ENCODE data around the gene ZYG11A.
"Not testable (repeated sequence)": the region's sequence is repeated elsewhere in the genome, so short reads cannot be mapped to it uniquely, and the experiment has no call there.

The ZYG11A gene

GRCh38 chr1:52867087-52867863 is 24.7 kb downstream of the ZYG11A start:
- Histone ChIP-seq H3K27ac (ENCODE audit: low read depth in 2 of 2, low read length in 2 of 2) (no peak overlapping the region), H3K36me3 (ENCODE audit: control insufficient read depth in 2 of 2, insufficient read depth in 2 of 2, low read length in 2 of 2) (no peaks in the 10 kb centered on the region), H3K9ac (ENCODE audit: low read depth in 1 of 2, low read length in 2 of 2) (no peak overlapping the region), H3K4me1 (ENCODE audit: control insufficient read depth in 2 of 2, insufficient read depth in 2 of 2, low read length in 2 of 2) (peaks cover 0 to 5% of the 10 kb centered on the region in 2 donors), H3K9me3 (ENCODE audit: control insufficient read depth in 2 of 2, low read length in 2 of 2) (no peaks in the 10 kb centered on the region), H3K27me3 (ENCODE audit: control insufficient read depth in 2 of 2, insufficient read depth in 2 of 2, low read length in 2 of 2) (no peaks in the 10 kb centered on the region), H3K4me3 (ENCODE audit: low read length in 2 of 2) (no peak overlapping the region)

DNA sequence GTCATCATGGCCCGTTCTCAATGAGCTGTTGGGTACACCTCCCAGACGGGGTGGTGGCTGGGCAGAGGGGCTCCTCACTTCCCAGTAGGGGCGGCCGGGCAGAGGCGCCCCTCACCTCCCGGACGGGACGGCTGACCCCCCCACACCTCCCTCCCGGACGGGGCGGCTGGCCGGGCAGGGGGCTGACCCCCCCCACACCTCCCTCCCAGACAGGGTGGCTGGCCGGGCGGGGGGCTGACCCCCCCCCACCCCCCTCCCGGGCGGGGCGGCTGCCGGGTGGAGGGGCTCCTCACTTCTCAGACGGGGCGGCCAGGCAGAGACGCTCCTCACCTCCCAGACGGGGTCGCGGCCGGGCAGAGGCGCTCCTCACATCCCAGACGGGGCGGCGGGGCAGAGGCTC is 27.2 kb downstream of the ZYG11A start:
- not testable (repeated sequence) for H3K4me1 ChIP-seq (ENCODE audit: control insufficient read depth in 2 of 2, insufficient read depth in 2 of 2, low read length in 2 of 2); H3K4me3 ChIP-seq (ENCODE audit: low read length in 2 of 2); H3K9ac ChIP-seq (ENCODE audit: low read depth in 1 of 2, low read length in 2 of 2); H3K27me3 ChIP-seq (ENCODE audit: control insufficient read depth in 2 of 2, insufficient read depth in 2 of 2, low read length in 2 of 2); H3K27ac ChIP-seq (ENCODE audit: low read depth in 2 of 2, low read length in 2 of 2); H3K9me3 ChIP-seq (ENCODE audit: control insufficient read depth in 2 of 2, low read length in 2 of 2); H3K36me3 ChIP-seq (ENCODE audit: control insufficient read depth in 2 of 2, insufficient read depth in 2 of 2, low read length in 2 of 2)

- Histone ChIP-seq H3K4me1 (ENCODE audit: control insufficient read depth in 2 of 2, insufficient read depth in 2 of 2, low read length in 2 of 2) (no peaks in the 10 kb centered on the region), H3K27me3 (ENCODE audit: control insufficient read depth in 2 of 2, insufficient read depth in 2 of 2, low read length in 2 of 2) (no peaks in the 10 kb centered on the region), H3K4me3 (ENCODE audit: low read length in 2 of 2) (no peak overlapping the region), H3K9me3 (ENCODE audit: control insufficient read depth in 2 of 2, low read length in 2 of 2) (no peaks in the 10 kb centered on the region), H3K36me3 (ENCODE audit: control insufficient read depth in 2 of 2, insufficient read depth in 2 of 2, low read length in 2 of 2) (no peaks in the 10 kb centered on the region), H3K27ac (ENCODE audit: low read depth in 2 of 2, low read length in 2 of 2) (no peak overlapping the region), H3K9ac (ENCODE audit: low read depth in 1 of 2, low read length in 2 of 2) (no peak overlapping the region)
Measured at GRCh38 chr1:52876843-52877242, 34.3 kb downstream of the ZYG11A start.

DNA sequence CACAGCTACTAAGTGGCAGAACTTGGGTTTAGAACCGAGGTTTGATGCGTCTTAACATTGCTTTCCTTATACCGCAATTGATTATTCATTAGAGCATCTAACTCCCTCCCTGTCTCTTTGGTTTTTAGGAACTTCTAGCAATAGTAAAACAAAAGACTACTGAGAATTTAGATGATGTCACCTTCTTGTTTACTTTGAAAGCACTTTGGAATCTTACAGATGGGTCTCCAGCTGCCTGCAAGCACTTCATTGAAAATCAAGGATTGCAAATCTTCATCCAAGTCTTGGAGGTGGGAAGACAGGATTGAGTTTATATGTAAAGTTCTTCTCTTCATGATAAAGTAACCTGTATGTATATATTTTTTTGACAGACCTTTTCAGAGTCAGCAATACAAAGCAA is 35.0 kb downstream of the ZYG11A start:
- Histone ChIP-seq H3K36me3 (ENCODE audit: control insufficient read depth in 2 of 2, insufficient read depth in 2 of 2, low read length in 2 of 2) (no peaks in the 10 kb centered on the region), H3K27ac (ENCODE audit: low read depth in 2 of 2, low read length in 2 of 2) (no peak overlapping the region), H3K9me3 (ENCODE audit: control insufficient read depth in 2 of 2, low read length in 2 of 2) (no peaks in the 10 kb centered on the region), H3K4me3 (ENCODE audit: low read length in 2 of 2) (no peak overlapping the region), H3K4me1 (ENCODE audit: control insufficient read depth in 2 of 2, insufficient read depth in 2 of 2, low read length in 2 of 2) (no peaks in the 10 kb centered on the region), H3K9ac (ENCODE audit: low read depth in 1 of 2, low read length in 2 of 2) (no peak overlapping the region), H3K27me3 (ENCODE audit: control insufficient read depth in 2 of 2, insufficient read depth in 2 of 2, low read length in 2 of 2) (no peaks in the 10 kb centered on the region)

DNA sequence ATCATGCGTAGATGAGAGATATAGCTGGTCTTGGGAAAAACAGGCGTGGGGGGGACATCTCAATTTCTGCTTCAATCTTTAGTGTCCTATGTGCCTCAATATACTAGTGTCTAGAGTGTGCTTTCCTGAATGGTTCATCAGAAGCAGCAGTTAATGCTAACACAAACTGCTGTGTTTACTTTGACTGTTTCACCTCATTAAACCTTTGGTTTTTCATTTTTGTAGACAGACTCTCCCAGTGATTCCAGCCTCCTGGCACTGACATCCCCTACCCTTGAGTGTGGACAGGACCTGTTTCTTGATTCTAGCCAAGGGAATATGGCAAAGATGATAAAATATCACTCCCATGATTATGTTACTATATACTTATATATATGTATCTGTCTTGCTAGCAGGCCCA is 37.6 kb downstream of the ZYG11A start:
- no peaks in the 10 kb centered on the region for H3K36me3 ChIP-seq (ENCODE audit: control insufficient read depth in 2 of 2, insufficient read depth in 2 of 2, low read length in 2 of 2)
- H3K9ac ChIP-seq (ENCODE audit: low read depth in 1 of 2, low read length in 2 of 2) = no peak overlapping the region
- H3K27ac ChIP-seq (ENCODE audit: low read depth in 2 of 2, low read length in 2 of 2) = no peak overlapping the region
- H3K4me1 ChIP-seq (ENCODE audit: control insufficient read depth in 2 of 2, insufficient read depth in 2 of 2, low read length in 2 of 2) = no peaks in the 10 kb centered on the region
- H3K27me3 ChIP-seq (ENCODE audit: control insufficient read depth in 2 of 2, insufficient read depth in 2 of 2, low read length in 2 of 2) = no peaks in the 10 kb centered on the region
- no peaks in the 10 kb centered on the region for H3K9me3 ChIP-seq (ENCODE audit: control insufficient read depth in 2 of 2, low read length in 2 of 2)
- H3K4me3 ChIP-seq (ENCODE audit: low read length in 2 of 2) = no peak overlapping the region

- Histone ChIP-seq H3K27me3 (ENCODE audit: control insufficient read depth in 2 of 2, insufficient read depth in 2 of 2, low read length in 2 of 2) (no peaks in the 10 kb centered on the region), H3K9me3 (ENCODE audit: control insufficient read depth in 2 of 2, low read length in 2 of 2) (no peaks in the 10 kb centered on the region)
Measured at GRCh38 chr1:52887483-52887882, 44.9 kb downstream of the ZYG11A start.

DNA sequence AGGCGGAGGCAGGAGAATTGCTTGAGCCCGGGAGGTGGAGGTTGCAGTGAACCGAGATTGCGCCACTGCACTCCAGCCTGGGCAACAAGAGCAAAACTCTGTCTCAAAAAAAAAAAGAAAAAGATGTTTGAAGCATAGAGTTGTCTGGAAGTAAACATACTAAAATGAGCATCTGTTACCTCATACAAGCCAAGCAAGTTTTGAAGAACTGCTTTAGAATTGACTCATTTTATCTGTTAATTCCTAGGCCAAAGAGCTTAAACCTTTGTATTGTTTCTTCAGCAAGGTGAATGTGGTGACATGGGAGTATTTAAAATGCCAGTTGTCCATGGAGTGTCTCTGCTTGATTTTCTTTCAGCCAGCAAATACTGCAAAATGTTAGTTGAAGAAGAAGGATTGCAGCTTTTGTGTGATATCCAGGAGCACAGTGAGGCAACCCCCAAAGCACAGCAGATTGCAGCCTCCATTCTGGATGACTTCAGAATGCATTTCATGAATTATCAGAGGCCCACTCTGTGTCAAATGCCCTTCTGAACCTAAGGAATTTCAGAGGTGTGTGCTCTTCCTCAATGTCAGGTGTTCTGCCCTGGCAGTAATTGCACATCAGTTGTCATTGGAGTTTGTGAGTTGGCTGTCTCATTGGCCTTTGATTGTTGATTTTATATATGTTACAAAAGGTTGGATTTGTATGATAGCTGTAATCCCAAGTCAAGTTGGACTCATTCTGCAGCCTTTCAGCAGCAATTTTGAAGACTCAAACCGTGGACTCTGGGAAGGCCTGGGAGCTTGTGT is 50.1 kb downstream of the ZYG11A start:
- Histone ChIP-seq H3K9me3 (ENCODE audit: control insufficient read depth in 2 of 2, low read length in 2 of 2) (no peaks in the 10 kb centered on the region), H3K27me3 (ENCODE audit: control insufficient read depth in 2 of 2, insufficient read depth in 2 of 2, low read length in 2 of 2) (no peaks in the 10 kb centered on the region), H3K9ac (ENCODE audit: low read depth in 1 of 2, low read length in 2 of 2) (no peak overlapping the region), H3K36me3 (ENCODE audit: control insufficient read depth in 2 of 2, insufficient read depth in 2 of 2, low read length in 2 of 2) (peaks cover 0 to 8% of the 10 kb centered on the region in 2 donors), H3K4me1 (ENCODE audit: control insufficient read depth in 2 of 2, insufficient read depth in 2 of 2, low read length in 2 of 2) (no peaks in the 10 kb centered on the region), H3K4me3 (ENCODE audit: low read length in 2 of 2) (no peak overlapping the region), H3K27ac (ENCODE audit: low read depth in 2 of 2, low read length in 2 of 2) (no peak overlapping the region)

More at GRCh38 chr1:52887483-52887882, 44.9 kb downstream of the ZYG11A start:
- no peak overlapping the region for H3K4me3 ChIP-seq (ENCODE audit: low read length in 2 of 2)
- no peaks in the 10 kb centered on the region for H3K36me3 ChIP-seq (ENCODE audit: control insufficient read depth in 2 of 2, insufficient read depth in 2 of 2, low read length in 2 of 2)
- H3K27ac ChIP-seq (ENCODE audit: low read depth in 2 of 2, low read length in 2 of 2) = no peak overlapping the region
- no peaks in the 10 kb centered on the region for H3K4me1 ChIP-seq (ENCODE audit: control insufficient read depth in 2 of 2, insufficient read depth in 2 of 2, low read length in 2 of 2)
- no peak overlapping the region for H3K9ac ChIP-seq (ENCODE audit: low read depth in 1 of 2, low read length in 2 of 2)

GRCh38 chr1:52899445-52899894 is 56.9 kb downstream of the ZYG11A start:
- no peak overlapping the region for H3K27ac ChIP-seq (ENCODE audit: low read depth in 2 of 2, low read length in 2 of 2)
- no peaks in the 10 kb centered on the region for H3K27me3 ChIP-seq (ENCODE audit: control insufficient read depth in 2 of 2, insufficient read depth in 2 of 2, low read length in 2 of 2)
- no peaks in the 10 kb centered on the region for H3K4me1 ChIP-seq (ENCODE audit: control insufficient read depth in 2 of 2, insufficient read depth in 2 of 2, low read length in 2 of 2)
- H3K4me3 ChIP-seq (ENCODE audit: low read length in 2 of 2) = no peak overlapping the region
- no peaks in the 10 kb centered on the region for H3K9me3 ChIP-seq (ENCODE audit: control insufficient read depth in 2 of 2, low read length in 2 of 2)
- no peak overlapping the region for H3K9ac ChIP-seq (ENCODE audit: low read depth in 1 of 2, low read length in 2 of 2)
- peaks cover 0 to 10% of the 10 kb centered on the region in 2 donors for H3K36me3 ChIP-seq (ENCODE audit: control insufficient read depth in 2 of 2, insufficient read depth in 2 of 2, low read length in 2 of 2)

GRCh38 chr1:52900402-52900801 is 57.8 kb downstream of the ZYG11A start:
- no peak overlapping the region for H3K9ac ChIP-seq (ENCODE audit: low read depth in 1 of 2, low read length in 2 of 2)
- H3K9me3 ChIP-seq (ENCODE audit: control insufficient read depth in 2 of 2, low read length in 2 of 2) = no peaks in the 10 kb centered on the region
- H3K36me3 ChIP-seq (ENCODE audit: control insufficient read depth in 2 of 2, insufficient read depth in 2 of 2, low read length in 2 of 2) = peaks cover 0 to 11% of the 10 kb centered on the region in 2 donors
- no peaks in the 10 kb centered on the region for H3K4me1 ChIP-seq (ENCODE audit: control insufficient read depth in 2 of 2, insufficient read depth in 2 of 2, low read length in 2 of 2)
- no peak overlapping the region for H3K27ac ChIP-seq (ENCODE audit: low read depth in 2 of 2, low read length in 2 of 2)
- no peaks in the 10 kb centered on the region for H3K27me3 ChIP-seq (ENCODE audit: control insufficient read depth in 2 of 2, insufficient read depth in 2 of 2, low read length in 2 of 2)
- no peak overlapping the region for H3K4me3 ChIP-seq (ENCODE audit: low read length in 2 of 2)

DNA sequence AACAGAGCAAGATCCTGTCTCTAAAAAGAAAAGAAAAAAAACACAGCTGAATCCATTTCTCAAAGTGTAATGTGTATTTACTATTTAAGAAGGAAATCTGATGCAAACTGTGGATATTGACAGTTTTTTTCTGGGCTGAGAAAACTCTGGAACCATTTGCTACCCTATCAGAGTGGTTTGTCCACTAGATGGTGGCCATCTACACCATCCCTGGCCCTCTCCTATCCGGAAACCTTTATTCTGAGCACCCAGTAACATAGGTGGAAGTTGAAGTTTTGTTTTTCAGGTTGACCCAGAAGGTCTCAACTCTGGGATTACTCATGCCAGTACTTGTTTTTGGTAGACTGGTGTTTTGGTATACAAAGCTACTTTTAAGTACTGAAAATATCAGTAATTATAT is 58.8 kb downstream of the ZYG11A start:
- Histone ChIP-seq H3K4me1 (ENCODE audit: control insufficient read depth in 2 of 2, insufficient read depth in 2 of 2, low read length in 2 of 2) (no peaks in the 10 kb centered on the region), H3K9ac (ENCODE audit: low read depth in 1 of 2, low read length in 2 of 2) (no peak overlapping the region), H3K9me3 (ENCODE audit: control insufficient read depth in 2 of 2, low read length in 2 of 2) (no peaks in the 10 kb centered on the region), H3K27me3 (ENCODE audit: control insufficient read depth in 2 of 2, insufficient read depth in 2 of 2, low read length in 2 of 2) (no peaks in the 10 kb centered on the region), H3K36me3 (ENCODE audit: control insufficient read depth in 2 of 2, insufficient read depth in 2 of 2, low read length in 2 of 2) (peaks cover 0 to 9% of the 10 kb centered on the region in 2 donors), H3K27ac (ENCODE audit: low read depth in 2 of 2, low read length in 2 of 2) (no peak overlapping the region), H3K4me3 (ENCODE audit: low read length in 2 of 2) (no peak overlapping the region)
